Aortic smooth muscle cell (primary cell): Measurements from ENCODE around the gene AP2M1. TPM values are rescaled to one million over a fixed set of nuclear protein-coding genes. Genes with fewer than 3 reads are reported as not detected.

ENCODE experiments used
- total RNA-seq: library from RNA; depleted of rRNA; stranded (reverse); fragments of >200 nt; gene quantifications from 2 replicates; pipeline ENCODE4 v1.2.3, GENCODE V29; 2014

Gene AP2M1
- 577 and 754 TPM in 2 replicates for total RNA-seq

GRCh38 chr3:184174646-184175492 lies at the start of gene AP2M1:
AP2M1 (plus strand) TSS chr3:184174855; CDS start chr3:184176994, 2,139 bp downstream.

GRCh38 chr3:184135149-184135910 lies 39.3 kb upstream of the AP2M1 start, which contains the start of gene EIF2B5:
EIF2B5 (plus strand) TSS chr3:184135358; CDS start chr3:184135386, 28 bp downstream.

GRCh38 chr3:184154885-184155643 lies 19.6 kb upstream of the AP2M1 start, which contains the start of gene DVL3:
DVL3 (plus strand) TSS chr3:184155377; CDS start chr3:184155636, 259 bp downstream.

DNA sequence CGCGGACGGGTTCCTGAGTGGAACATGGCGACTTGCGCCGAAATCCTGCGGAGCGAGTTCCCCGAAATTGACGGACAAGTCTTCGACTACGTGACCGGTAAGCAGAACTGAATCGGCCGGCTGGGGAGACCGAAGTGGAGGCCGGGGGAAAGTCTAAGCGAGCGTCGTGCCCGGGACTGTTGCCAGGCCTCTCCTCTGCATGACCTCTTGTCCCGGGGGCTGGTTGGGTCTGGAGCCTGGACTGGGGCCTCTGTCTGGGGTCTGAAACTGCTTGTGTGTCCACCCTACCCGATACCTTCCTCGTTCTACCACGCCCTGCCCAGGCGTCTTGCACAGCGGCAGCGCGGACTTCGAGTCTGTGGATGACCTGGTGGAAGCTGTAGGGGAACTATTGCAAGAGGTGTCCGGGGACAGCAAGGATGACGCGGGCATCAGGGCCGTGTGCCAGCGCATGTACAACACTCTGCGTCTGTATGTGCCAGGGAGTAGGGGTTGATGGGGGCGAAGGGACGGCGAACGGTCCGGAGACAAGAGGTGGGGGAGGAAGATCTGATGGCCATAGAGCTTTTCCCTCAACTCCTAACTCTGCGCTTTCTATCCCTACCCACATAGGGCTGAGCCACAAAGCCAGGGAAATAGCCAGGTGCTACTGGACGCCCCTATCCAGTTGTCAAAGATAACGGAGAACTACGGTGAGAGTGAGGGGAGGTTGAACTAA lies 11.7 kb downstream of the AP2M1 start, which contains the start of gene ABCF3:
Gene ABCF3, plus strand, starts transcription at position 16 of the 718 bp plus-strand sequence. Its CDS starts 9 bp downstream, at position 25.

DNA sequence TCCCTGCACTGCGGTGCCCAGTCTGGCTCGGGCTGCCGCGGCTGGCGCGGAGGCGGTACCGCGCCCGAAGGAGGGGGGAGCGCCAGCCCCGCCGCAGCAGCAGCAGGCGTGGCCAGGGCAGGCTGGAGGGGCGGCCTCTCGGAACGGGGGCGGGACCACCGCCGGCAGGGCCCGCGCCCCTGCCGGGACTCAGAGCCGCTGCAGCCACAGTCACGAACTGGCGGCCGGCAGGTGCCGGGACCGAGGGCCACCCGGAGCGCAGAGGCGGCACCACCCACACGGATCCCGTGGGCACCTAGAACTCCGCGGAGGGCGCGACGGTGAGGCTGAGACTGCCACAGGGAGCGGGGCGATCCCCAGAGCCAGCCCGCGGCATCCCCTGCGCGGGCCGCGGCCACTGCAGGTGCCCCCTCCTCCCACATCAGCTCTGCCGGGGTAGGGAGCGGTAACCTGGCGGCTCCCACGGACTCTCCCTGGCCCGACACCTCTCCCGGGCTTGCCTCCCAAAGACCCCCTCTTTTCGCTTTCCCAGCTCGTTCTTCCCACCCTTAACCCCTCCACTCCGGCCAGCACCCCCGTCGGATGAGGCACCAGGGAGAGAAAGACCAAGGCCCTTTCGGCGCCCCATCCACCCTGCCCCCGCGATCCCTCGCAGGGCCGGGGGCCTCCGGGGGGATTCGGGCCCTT lies 54.9 kb downstream of the AP2M1 start, which contains the start of gene VWA5B2:
Gene VWA5B2, plus strand, starts transcription at position 192 of the 687 bp plus-strand sequence. CDS start 944 bp downstream, outside the sequence.

Other genes starting within 250 kb of the AP2M1 start
- 12.3 and 14.2 TPM in 2 replicates for gene ABCC5, start 157.0 kb upstream of the AP2M1 start, total RNA-seq
- gene HTR3D, start 143.1 kb upstream of the AP2M1 start, total RNA-seq: not detected in 2 replicates
- not detected in 2 replicates for gene HTR3C, start 121.8 kb upstream of the AP2M1 start, total RNA-seq
- not detected in 2 replicates for gene HTR3E, start 77.8 kb upstream of the AP2M1 start, total RNA-seq
- gene EIF2B5, start 39.5 kb upstream of the AP2M1 start, total RNA-seq: 36.0 and 41.0 TPM in 2 replicates
- 26.3 and 31.3 TPM in 2 replicates for gene DVL3, start 19.5 kb upstream of the AP2M1 start, total RNA-seq
- gene ABCF3, start 11.3 kb downstream of the AP2M1 start, total RNA-seq: 40.7 and 55.6 TPM in 2 replicates
- gene VWA5B2, start 54.7 kb downstream of the AP2M1 start, total RNA-seq: 0.06 TPM in 1 of 2 replicates, not detected in the other
- 19.5 and 29.3 TPM in 2 replicates for gene ALG3, start 74.1 kb downstream of the AP2M1 start, total RNA-seq
- 2.2 and 3.2 TPM in 2 replicates for gene EEF1AKMT4, start 74.8 kb downstream of the AP2M1 start, total RNA-seq
- gene CAMK2N2, start 86.7 kb downstream of the AP2M1 start, total RNA-seq: 0.50 and 0.66 TPM in 2 replicates
- not detected in 2 replicates for gene ECE2, start 101.2 kb downstream of the AP2M1 start, total RNA-seq
- 404 and 624 TPM in 2 replicates for gene PSMD2, start 124.4 kb downstream of the AP2M1 start, total RNA-seq
- gene EIF4G1, start 139.8 kb downstream of the AP2M1 start, total RNA-seq: 374 and 376 TPM in 2 replicates
- 32.1 and 33.5 TPM in 2 replicates for gene FAM131A, start 162.7 kb downstream of the AP2M1 start, total RNA-seq
- 2.9 and 3.4 TPM in 2 replicates for gene CLCN2, start 186.8 kb downstream of the AP2M1 start, total RNA-seq
- gene POLR2H, start 186.9 kb downstream of the AP2M1 start, total RNA-seq: 64.4 and 73.7 TPM in 2 replicates
- 0.13 TPM in 1 of 2 replicates, not detected in the other for gene THPO, start 203.4 kb downstream of the AP2M1 start, total RNA-seq
- gene CHRD, start 205.2 kb downstream of the AP2M1 start, total RNA-seq: 1.7 and 2.4 TPM in 2 replicates